HCT116 (cell line): Measurements from ENCODE around the gene CLEC16A. TPM values are rescaled to one million over a fixed set of nuclear protein-coding genes. Genes with fewer than 3 reads are reported as not detected.

ENCODE experiments used
- ATAC-seq: fragments of 200-7000 bp; cut with Tn5 transposase; 2 replicates; pipeline ENCODE4 v1.9.1; 2020; ENCODE audit warnings: mild to moderate bottlenecking, moderate library complexity
- BruUV-seq: library from RNA; stranded (reverse); fragments of 400-500 nt; replicated peaks from 2 replicates; lab custom pipeline; 2021; lab: Mats Ljungman, UMichigan
- CTCF ChIA-PET: fragments of 300-600 bp; sonication (Branson Sonifier 250); formaldehyde crosslinking; loops from one replicate; lab custom pipeline; 2021; ENCODE audit warnings: antibody characterized with exemption; lab: Charles Lee
- POLR2A ChIA-PET: fragments of 300-600, 350-600 bp; sonication (Branson Sonifier 250); formaldehyde crosslinking; loops from one replicate; lab custom pipeline; 2021; ENCODE audit warnings: antibody characterized with exemption; lab: Charles Lee
- RAD21 ChIA-PET, 2 experiments: fragments of 300-600 bp; sonication (Branson Sonifier 250); formaldehyde crosslinking; loops; one replicate each; lab custom pipeline; 2023; ENCODE audit warnings: low total read pairs in 2 of 2; ENCODE audit not compliant: uncharacterized antibody in 2 of 2, unreplicated experiment in 2 of 2, low non-redundant PET in 1 of 2; lab: Charles Lee
- DNase-seq: peaks from one replicate; pipeline ENCODE4 v3.0.0-alpha.2; 2010; ENCODE audit warnings: low read depth, low spot score
- H2AFZ ChIP-seq: fragments of 200-600 bp; shearing (Covaris generic), sonication (generic); 2 replicates; pipeline ENCODE4 v1.6.1; 2017; ENCODE audit warnings: low read depth, mixed run types, mixed read lengths, antibody characterized with exemption, low read length; ENCODE audit not compliant: poor library complexity, severe bottlenecking
- H3K27ac ChIP-seq: 2 replicates; pipeline ENCODE4 v1.5.1; 2012; ENCODE audit warnings: low read depth, low read length
- H3K27me3 ChIP-seq: fragments of 200-600 bp; sonication (generic); 2 replicates; pipeline ENCODE4 v1.6.1; 2016; ENCODE audit warnings: mixed run types, low read length, mixed read lengths; ENCODE audit not compliant: insufficient read depth
- H3K36me3 ChIP-seq, 2 experiments: fragments of 200-500 bp in 1 of 2; fragments of 200-600 bp in 1 of 2; sonication (Bioruptor generic) in 1 of 2; sonication (generic) in 1 of 2; 2 replicates each; pipeline versions ENCODE4 v1.5.1 to v1.6.1; 2014 to 2016; ENCODE audit warnings: low read length in 2 of 2, inconsistent platforms in 1 of 2, mixed read lengths in 1 of 2, mixed run types in 1 of 2; ENCODE audit not compliant: insufficient read depth in 2 of 2, control insufficient read depth in 1 of 2
- H3K4me1 ChIP-seq, 2 experiments: fragments of 200-600 bp in 1 of 2; sonication (generic) in 1 of 2; 2 replicates each; pipeline versions ENCODE4 v1.5.1 to v1.6.1; 2012 to 2017; ENCODE audit warnings: low read length in 2 of 2, inconsistent platforms in 1 of 2, mild to moderate bottlenecking in 1 of 2, mixed read lengths in 1 of 2, mixed run types in 1 of 2, moderate library complexity in 1 of 2; ENCODE audit not compliant: insufficient read depth in 2 of 2, control insufficient read depth in 1 of 2
- H3K4me2 ChIP-seq: fragments of 200-600 bp; sonication (generic); 2 replicates; pipeline ENCODE4 v1.6.1; 2017; ENCODE audit warnings: mixed run types, low read length, mixed read lengths
- H3K4me3 ChIP-seq, 2 experiments: fragments of 200-600 bp in 1 of 2; sonication (generic) in 1 of 2; replicated peaks in 1 of 2; 2 replicates each; pipeline ENCODE4 v1.5.1; 2011 to 2016; ENCODE audit warnings: low read length in 2 of 2, control low read depth in 1 of 2, low read depth in 1 of 2, mild to moderate bottlenecking in 1 of 2, mixed read lengths in 1 of 2, mixed run types in 1 of 2
- H3K79me2 ChIP-seq: fragments of 200-600 bp; sonication (generic); 2 replicates; pipeline ENCODE4 v1.6.1; 2017; ENCODE audit warnings: mild to moderate bottlenecking, mixed run types, low read length, moderate library complexity, mixed read lengths; ENCODE audit not compliant: insufficient read depth
- H3K9ac ChIP-seq: fragments of 200-600 bp; sonication (generic); 2 replicates; pipeline ENCODE4 v1.6.1; 2016; ENCODE audit warnings: low read length, mixed read lengths
- H3K9me2 ChIP-seq: fragments of 200-600 bp; sonication (generic), shearing (Covaris generic); 2 replicates; pipeline ENCODE4 v1.6.1; 2017; ENCODE audit warnings: mixed run types, mild to moderate bottlenecking, moderate library complexity; ENCODE audit not compliant: insufficient read depth
- H3K9me3 ChIP-seq, 2 experiments: fragments of 200-500 bp in 1 of 2; fragments of 200-600 bp in 1 of 2; sonication (Bioruptor generic) in 1 of 2; sonication (generic) in 1 of 2; 2 replicates each; pipeline ENCODE4 v1.6.1; 2014 to 2017; ENCODE audit warnings: low read length in 2 of 2, mixed read lengths in 2 of 2, inconsistent platforms in 1 of 2, low read depth in 1 of 2, mild to moderate bottlenecking in 1 of 2, mixed run types in 1 of 2, moderate library complexity in 1 of 2; ENCODE audit not compliant: control insufficient read depth in 1 of 2, insufficient read depth in 1 of 2
- H4K20me1 ChIP-seq: fragments of 200-600 bp; sonication (generic), shearing (Covaris generic); 2 replicates; pipeline ENCODE4 v1.6.1; 2017; ENCODE audit warnings: mixed run types, mild to moderate bottlenecking, moderate library complexity; ENCODE audit not compliant: insufficient read depth
- CBX3 ChIP-seq: IDR thresholded peaks from 2 replicates; pipeline ENCODE4 v1.6.1; 2012; ENCODE audit warnings: low read depth
- CEBPB ChIP-seq: IDR thresholded peaks from 2 replicates; pipeline ENCODE4 v1.6.1; 2012; ENCODE audit warnings: low read depth
- ELF1 ChIP-seq: IDR thresholded peaks from 2 replicates; pipeline ENCODE4 v1.6.1; 2012; ENCODE audit warnings: low read depth, borderline replicate concordance
- EZH2phosphoT487 ChIP-seq: fragments of 200-600 bp; IDR thresholded peaks from 2 replicates; pipeline ENCODE4 v1.6.1; 2018; ENCODE audit warnings: antibody characterized with exemption, borderline replicate concordance
- FOSL1 ChIP-seq: IDR thresholded peaks from 2 replicates; pipeline ENCODE4 v1.6.1; 2012; ENCODE audit warnings: low read depth
- JUND ChIP-seq: IDR thresholded peaks from 2 replicates; pipeline ENCODE4 v1.6.1; 2012
- POLR2AphosphoS5 ChIP-seq: IDR thresholded peaks from 2 replicates; pipeline ENCODE4 v1.6.1; 2011; ENCODE audit warnings: mild to moderate bottlenecking, low read depth, low read length, moderate library complexity
- RAD21 ChIP-seq: IDR thresholded peaks from 2 replicates; pipeline ENCODE4 v1.6.1; 2012; ENCODE audit warnings: low read depth, mild to moderate bottlenecking
- SIN3A ChIP-seq: IDR thresholded peaks from 2 replicates; pipeline ENCODE4 v1.6.1; 2012; ENCODE audit warnings: low read depth
- SP1 ChIP-seq: IDR thresholded peaks from 2 replicates; pipeline ENCODE4 v1.6.1; 2012; ENCODE audit warnings: low read depth
- YY1 ChIP-seq: IDR thresholded peaks from 2 replicates; pipeline ENCODE4 v1.6.1; 2011; ENCODE audit warnings: low read length, low read depth, moderate library complexity, mild to moderate bottlenecking; ENCODE audit not compliant: insufficient replicate concordance; ENCODE audit errors: extremely low read depth
- ZFX ChIP-seq: fragments of 450-650 bp; IDR thresholded peaks from 2 replicates; pipeline ENCODE4 v1.6.1; 2017
- intact Hi-C: fragments of 100-400 bp; cut with micrococcal nuclease; formaldehyde crosslinking; loops from 2 replicates; pipeline ENCODE4 v1.10.0; 2022
- total RNA-seq: library from RNA; stranded (reverse); gene quantifications from one replicate; pipeline ENCODE4 v1.2.1, GENCODE V29; 2021; ENCODE audit not compliant: unreplicated experiment
- TF ChIP-seq, protein P1 (sequence below): IDR thresholded peaks from 2 replicates; pipeline ENCODE4 v1.6.1; 2012
- TF ChIP-seq, protein P2 (sequence below), 3 experiments: fragments of 200-600 bp in 1 of 3; sonication (generic) in 1 of 3; IDR thresholded peaks in 2 of 3; conservative IDR thresholded peaks in 1 of 3; 2 replicates each; pipeline ENCODE4 v1.5.1; 2012 to 2017; ENCODE audit warnings: low read depth in 2 of 3, low read length in 2 of 3, antibody characterized with exemption in 1 of 3, borderline replicate concordance in 1 of 3, control low read depth in 1 of 3, mild to moderate bottlenecking in 1 of 3, mixed read lengths in 1 of 3, mixed run types in 1 of 3, moderate library complexity in 1 of 3; ENCODE audit not compliant: insufficient read depth in 1 of 3

Gene CLEC16A
- total RNA-seq, 1 experiment from 2014 or later: 18.0 TPM

DNA sequence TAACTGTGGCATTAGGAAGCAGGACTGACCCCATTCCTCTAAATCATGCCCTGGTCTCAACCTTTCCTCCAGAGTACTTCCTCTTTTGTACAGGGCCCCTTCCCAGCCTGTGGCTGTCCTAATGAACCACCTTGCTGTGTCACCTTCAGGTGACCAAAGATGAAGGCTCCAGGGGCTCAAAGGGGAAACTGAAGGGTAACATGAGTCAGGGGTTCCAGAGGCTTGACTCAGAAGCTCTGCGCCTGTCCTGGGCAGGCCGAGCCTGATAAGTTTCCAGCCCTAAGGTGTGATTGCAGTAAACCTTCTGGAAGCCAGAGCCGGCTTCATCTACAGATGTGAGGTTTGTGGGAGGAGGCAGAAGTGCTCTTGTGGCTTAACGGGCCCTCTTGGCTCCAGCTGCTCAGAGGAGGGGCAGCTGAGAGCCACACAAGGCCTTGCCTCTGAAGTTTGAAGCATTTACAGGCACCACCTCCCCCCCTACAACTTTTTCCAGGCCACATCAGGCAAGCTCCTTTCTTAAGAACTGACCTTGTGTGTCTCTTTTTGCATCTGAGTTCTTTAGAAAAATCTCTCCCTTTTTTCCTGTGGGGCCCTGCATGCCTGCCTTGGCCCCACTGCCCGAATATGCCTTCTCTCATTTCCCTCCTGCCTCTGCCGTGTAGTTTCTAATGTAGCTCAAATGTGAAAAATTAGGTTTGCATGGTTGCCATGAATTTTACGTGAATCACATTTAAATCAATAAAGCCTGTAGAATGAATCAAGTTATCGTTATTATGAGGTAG is 149.9 kb downstream of the CLEC16A start:
- Histone ChIP-seq H3K79me2 (no peaks in the 10 kb centered on the region), H3K27ac (peak overlapping the region; percentile 86), H3K27me3 (no peaks in the 10 kb centered on the region), H3K36me3 (no peaks in the 10 kb centered on the region), H3K9ac (peak overlapping the region; percentile 33), H3K9me2 (no peaks in the 10 kb centered on the region), H3K4me3 (peak overlapping the region in 1 of 2 experiments; percentile 8; a peak in 1 of 4 replicates), H3K9me3 (no peaks in the 10 kb centered on the region), H3K4me1 (peaks cover 59 to 63% of the 10 kb centered on the region in 2 experiments)
- ChIA-PET POLR2A (no interaction called here), RAD21 (no interaction called here)
- DNase-seq (peak; percentile 77), ATAC-seq (peak; percentile 82)
- intact Hi-C loops: loop anchor here (5.0 kb wide), 1 partner anchor 102 kb away; no protein-coding TSS in a partner anchor
- no TSS peak for BruUV-seq
- peak; percentile 78 for TF ChIP-seq SP1
- TF ChIP-seq YY1: peak; percentile 16
- TF ChIP-seq ZFX: no peak
- TF ChIP-seq, protein P1, sequence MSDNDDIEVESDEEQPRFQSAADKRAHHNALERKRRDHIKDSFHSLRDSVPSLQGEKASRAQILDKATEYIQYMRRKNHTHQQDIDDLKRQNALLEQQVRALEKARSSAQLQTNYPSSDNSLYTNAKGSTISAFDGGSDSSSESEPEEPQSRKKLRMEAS: peak; percentile 50; the same call in 1 of the 2 replicates
- no peak for TF ChIP-seq ELF1
- peak; percentile 64; the same call in 1 of the 2 replicates for TF ChIP-seq SIN3A
- TF ChIP-seq EZH2phosphoT487: no peak
- peak; percentile 75 for TF ChIP-seq JUND
- peak; percentile 87 for TF ChIP-seq FOSL1
- peak; percentile 34; the same call in 1 of the 2 replicates for TF ChIP-seq RAD21
- peak; percentile 24; the same call in 1 of the 2 replicates for TF ChIP-seq POLR2AphosphoS5
- TF ChIP-seq CBX3: peak; percentile 50; the same call in 1 of the 2 replicates
- TF ChIP-seq CEBPB: no peak; the same call in 1 of the 2 replicates
- TF ChIP-seq, protein P2, sequence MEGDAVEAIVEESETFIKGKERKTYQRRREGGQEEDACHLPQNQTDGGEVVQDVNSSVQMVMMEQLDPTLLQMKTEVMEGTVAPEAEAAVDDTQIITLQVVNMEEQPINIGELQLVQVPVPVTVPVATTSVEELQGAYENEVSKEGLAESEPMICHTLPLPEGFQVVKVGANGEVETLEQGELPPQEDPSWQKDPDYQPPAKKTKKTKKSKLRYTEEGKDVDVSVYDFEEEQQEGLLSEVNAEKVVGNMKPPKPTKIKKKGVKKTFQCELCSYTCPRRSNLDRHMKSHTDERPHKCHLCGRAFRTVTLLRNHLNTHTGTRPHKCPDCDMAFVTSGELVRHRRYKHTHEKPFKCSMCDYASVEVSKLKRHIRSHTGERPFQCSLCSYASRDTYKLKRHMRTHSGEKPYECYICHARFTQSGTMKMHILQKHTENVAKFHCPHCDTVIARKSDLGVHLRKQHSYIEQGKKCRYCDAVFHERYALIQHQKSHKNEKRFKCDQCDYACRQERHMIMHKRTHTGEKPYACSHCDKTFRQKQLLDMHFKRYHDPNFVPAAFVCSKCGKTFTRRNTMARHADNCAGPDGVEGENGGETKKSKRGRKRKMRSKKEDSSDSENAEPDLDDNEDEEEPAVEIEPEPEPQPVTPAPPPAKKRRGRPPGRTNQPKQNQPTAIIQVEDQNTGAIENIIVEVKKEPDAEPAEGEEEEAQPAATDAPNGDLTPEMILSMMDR (IDR thresholded peaks at IDR 0.05 in 2 of 3, conservative IDR thresholded peaks at IDR 0.05 in 1 of 3; ENCODE audit: borderline replicate concordance in 1 of 3, insufficient read depth in 1 of 3, low read depth in 2 of 3, low read length in 2 of 3): no peak
- TF ChIP-seq, all 23 proteins: peak for 9
- H2AFZ ChIP-seq: no peak overlapping the region
- no peaks in the 10 kb centered on the region for H4K20me1 ChIP-seq
- peak overlapping the region; percentile 70 for H3K4me2 ChIP-seq
- CTCF ChIA-PET: no interaction called here
